ENCODE results near the gene TRAF3. TPM values are rescaled to one million over a fixed set of nuclear protein-coding genes. Genes with fewer than 3 reads are reported as not detected.

TRAF3 gene
- total RNA-seq, 1 donor from 2014 or later: 32.3 TPM

DNA sequence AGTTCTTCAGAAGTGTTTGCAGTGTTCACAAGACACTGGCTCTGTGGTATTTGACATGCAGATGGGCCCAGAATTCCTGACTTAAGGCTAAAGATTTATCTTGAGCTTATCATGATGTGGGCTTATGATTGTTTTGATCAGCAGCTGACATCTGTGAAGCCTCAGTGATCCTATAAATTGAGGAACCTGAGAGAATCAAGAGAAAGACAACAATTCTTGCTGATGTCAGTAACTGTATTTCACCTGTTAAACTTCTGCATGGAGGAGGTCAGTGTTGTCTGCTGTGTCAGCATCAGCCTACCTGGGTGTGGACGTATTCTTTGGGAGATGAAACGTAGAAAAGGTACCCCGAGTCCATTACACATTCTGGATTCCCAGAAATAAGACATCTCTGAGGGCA is 33.3 kb downstream of the TRAF3 start:
- TF ChIP-seq, protein P1, sequence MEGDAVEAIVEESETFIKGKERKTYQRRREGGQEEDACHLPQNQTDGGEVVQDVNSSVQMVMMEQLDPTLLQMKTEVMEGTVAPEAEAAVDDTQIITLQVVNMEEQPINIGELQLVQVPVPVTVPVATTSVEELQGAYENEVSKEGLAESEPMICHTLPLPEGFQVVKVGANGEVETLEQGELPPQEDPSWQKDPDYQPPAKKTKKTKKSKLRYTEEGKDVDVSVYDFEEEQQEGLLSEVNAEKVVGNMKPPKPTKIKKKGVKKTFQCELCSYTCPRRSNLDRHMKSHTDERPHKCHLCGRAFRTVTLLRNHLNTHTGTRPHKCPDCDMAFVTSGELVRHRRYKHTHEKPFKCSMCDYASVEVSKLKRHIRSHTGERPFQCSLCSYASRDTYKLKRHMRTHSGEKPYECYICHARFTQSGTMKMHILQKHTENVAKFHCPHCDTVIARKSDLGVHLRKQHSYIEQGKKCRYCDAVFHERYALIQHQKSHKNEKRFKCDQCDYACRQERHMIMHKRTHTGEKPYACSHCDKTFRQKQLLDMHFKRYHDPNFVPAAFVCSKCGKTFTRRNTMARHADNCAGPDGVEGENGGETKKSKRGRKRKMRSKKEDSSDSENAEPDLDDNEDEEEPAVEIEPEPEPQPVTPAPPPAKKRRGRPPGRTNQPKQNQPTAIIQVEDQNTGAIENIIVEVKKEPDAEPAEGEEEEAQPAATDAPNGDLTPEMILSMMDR (IDR thresholded peaks at IDR 0.05; ENCODE audit: insufficient read depth, low read length, poor library complexity, severe bottlenecking): no peak
- DNase-seq (ENCODE audit: low read depth): no peak
- no peak overlapping the region for H3K4me3 ChIP-seq (ENCODE audit: low read depth, low read length)
- no peaks in the 10 kb centered on the region for H3K36me3 ChIP-seq (ENCODE audit: control insufficient read depth, insufficient read depth, low read length)
- H3K27me3 ChIP-seq (ENCODE audit: control insufficient read depth, insufficient read depth, low read length): no peaks in the 10 kb centered on the region

DNA sequence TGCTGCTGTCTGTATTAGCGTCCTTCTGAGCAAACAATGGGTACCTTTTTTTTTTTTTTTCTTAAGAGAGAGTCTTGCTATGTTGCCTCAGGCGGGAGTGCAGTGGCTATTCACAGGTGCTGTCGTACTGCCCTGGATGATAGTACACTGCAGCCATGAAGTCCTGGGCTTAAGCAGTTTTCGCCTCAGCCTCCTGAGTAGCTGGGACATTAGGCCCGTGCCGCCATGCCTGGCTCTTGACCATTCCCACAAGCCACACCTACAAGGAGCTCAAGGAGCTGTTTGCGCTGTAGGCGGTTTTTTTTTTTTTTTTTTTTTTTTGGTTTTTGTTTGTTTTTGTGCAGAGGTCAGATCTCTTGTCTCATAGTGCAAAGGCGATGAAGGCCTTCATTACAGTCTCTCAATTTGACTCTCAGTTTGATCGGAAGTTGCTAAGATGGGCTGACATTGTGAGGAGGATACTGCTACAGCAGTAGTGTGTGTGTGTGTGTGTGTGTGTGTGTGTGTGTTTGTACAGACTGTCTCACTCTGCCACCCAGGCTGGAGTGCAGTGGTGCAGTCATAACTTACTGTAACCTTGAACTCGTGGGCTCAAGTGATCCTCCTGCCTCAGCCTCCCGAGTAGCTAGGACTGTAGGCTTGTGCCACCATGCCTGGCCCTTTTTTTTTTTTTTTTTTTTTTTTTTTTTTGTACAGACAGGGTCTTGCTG is 34.2 kb downstream of the TRAF3 start:
- TF ChIP-seq, protein P1 (IDR thresholded peaks at IDR 0.05; ENCODE audit: insufficient read depth, low read length, poor library complexity, severe bottlenecking): no peak
- Histone ChIP-seq H3K27me3 (ENCODE audit: control insufficient read depth, insufficient read depth, low read length) (no peaks in the 10 kb centered on the region), H3K36me3 (ENCODE audit: control insufficient read depth, insufficient read depth, low read length) (no peaks in the 10 kb centered on the region), H3K4me3 (ENCODE audit: low read depth, low read length) (no peak overlapping the region)
- no peak for DNase-seq (ENCODE audit: low read depth)

DNA sequence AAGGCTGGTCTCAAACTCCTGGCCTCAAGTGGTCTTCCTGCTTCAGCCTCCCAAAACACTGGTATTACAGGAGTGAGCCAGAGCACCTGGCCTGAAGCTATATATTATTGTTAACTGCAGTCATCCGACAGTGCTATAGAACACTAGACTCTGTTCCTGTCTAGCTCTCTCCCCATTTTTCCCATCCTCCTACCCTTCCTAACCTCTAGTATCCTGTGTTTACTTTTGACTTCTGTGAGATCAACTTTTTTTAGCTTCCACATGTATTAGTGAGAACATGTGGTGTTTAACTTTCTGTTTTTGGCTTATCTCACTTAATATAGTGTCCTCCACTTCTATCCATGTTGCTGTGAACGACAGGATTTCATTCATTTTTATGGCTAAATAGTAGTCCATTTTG is 34.7 kb downstream of the TRAF3 start:
- DNase-seq (ENCODE audit: low read depth): no peak
- TF ChIP-seq, protein P1 (IDR thresholded peaks at IDR 0.05; ENCODE audit: insufficient read depth, low read length, poor library complexity, severe bottlenecking): no peak
- no peaks in the 10 kb centered on the region for H3K27me3 ChIP-seq (ENCODE audit: control insufficient read depth, insufficient read depth, low read length)
- H3K4me3 ChIP-seq (ENCODE audit: low read depth, low read length): no peak overlapping the region
- H3K36me3 ChIP-seq (ENCODE audit: control insufficient read depth, insufficient read depth, low read length): no peaks in the 10 kb centered on the region

DNA sequence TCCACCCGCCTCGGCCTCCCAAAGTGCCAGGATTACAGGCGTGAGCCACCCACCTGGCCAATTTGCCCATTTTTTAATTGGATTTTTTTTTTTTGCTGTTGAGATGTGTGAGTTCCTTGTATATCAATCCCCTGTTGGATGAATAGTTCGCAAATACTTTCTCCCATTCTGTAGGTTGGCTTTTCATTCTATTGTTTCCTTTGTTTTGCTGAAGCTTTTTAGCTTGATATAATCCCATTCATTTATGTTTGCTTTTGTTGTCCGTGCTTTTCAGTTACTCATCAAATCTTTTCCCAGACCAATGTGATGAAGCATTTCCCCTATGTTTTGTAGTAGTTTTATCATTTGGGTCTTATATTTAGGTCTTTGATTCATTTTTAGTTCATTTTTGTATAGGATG is 36.4 kb downstream of the TRAF3 start:
- Histone ChIP-seq H3K27me3 (ENCODE audit: control insufficient read depth, insufficient read depth, low read length) (no peaks in the 10 kb centered on the region), H3K36me3 (ENCODE audit: control insufficient read depth, insufficient read depth, low read length) (no peaks in the 10 kb centered on the region), H3K4me3 (ENCODE audit: low read depth, low read length) (no peak overlapping the region)
- DNase-seq (ENCODE audit: low read depth): no peak
- TF ChIP-seq, protein P1 (IDR thresholded peaks at IDR 0.05; ENCODE audit: insufficient read depth, low read length, poor library complexity, severe bottlenecking): no peak

DNA sequence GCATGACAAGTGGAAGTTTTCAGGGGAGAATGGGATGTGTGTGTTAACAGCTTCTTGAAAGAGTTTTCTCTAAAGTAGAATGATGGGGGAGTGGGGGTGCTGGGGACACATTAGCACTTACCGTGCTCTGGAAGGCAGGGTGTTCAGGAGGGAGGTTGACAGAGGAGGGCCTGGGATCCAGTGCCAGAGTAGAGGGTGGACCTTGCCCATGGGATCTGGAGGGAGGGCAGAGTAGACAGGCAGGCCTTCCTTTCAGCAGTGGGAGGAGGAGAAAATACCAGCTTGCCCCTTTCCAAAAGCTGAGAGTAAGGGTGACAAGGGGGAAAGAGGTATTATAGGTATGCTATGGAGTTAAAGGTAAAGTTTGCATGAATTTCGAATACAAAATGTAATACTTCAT is 40.1 kb downstream of the TRAF3 start:
- no peaks in the 10 kb centered on the region for H3K27me3 ChIP-seq (ENCODE audit: control insufficient read depth, insufficient read depth, low read length)
- DNase-seq (ENCODE audit: low read depth): no peak
- TF ChIP-seq, protein P1 (IDR thresholded peaks at IDR 0.05; ENCODE audit: insufficient read depth, low read length, poor library complexity, severe bottlenecking): no peak
- no peaks in the 10 kb centered on the region for H3K36me3 ChIP-seq (ENCODE audit: control insufficient read depth, insufficient read depth, low read length)
- no peak overlapping the region for H3K4me3 ChIP-seq (ENCODE audit: low read depth, low read length)

Data from kidney epithelial cell (primary cell).